GM20000 (cell line): ENCODE measurements around the gene TSPAN11.

Experiments used
- DNase-seq: peaks from one replicate; pipeline ENCODE4 v3.0.0; 2012; ENCODE audit warnings: low spot score
- CTCF ChIP-seq: IDR thresholded peaks from 2 replicates; pipeline ENCODE4 v1.5.1; 2012; ENCODE audit warnings: mild to moderate bottlenecking, control low read depth; ENCODE audit errors: extremely low read depth, missing control alignments

The TSPAN11 gene

GRCh38 chr12:31035967-31036665 is 109.6 kb downstream of the TSPAN11 start:
- TF ChIP-seq CTCF = no peak
- no peak for DNase-seq

- no peak for DNase-seq
- no peak for TF ChIP-seq CTCF
Measured at GRCh38 chr12:31037028-31037427, 110.5 kb downstream of the TSPAN11 start.

GRCh38 chr12:31037931-31038330 is 111.4 kb downstream of the TSPAN11 start:
- TF ChIP-seq CTCF = no peak
- DNase-seq = no peak

- no peak for TF ChIP-seq CTCF
Measured at GRCh38 chr12:31041033-31041564, 114.6 kb downstream of the TSPAN11 start.

More at GRCh38 chr12:31041033-31041564, 114.6 kb downstream of the TSPAN11 start:
- no peak for DNase-seq
